Hematopoietic multipotent progenitor cell treated with erythropoietin and hydrocortisone succinate and interleukin-3 and kit ligand, for 4 days (in vitro differentiated cells): Measurements from ENCODE around the gene IGF1.

Experiments used
- DNase-seq: peaks from one replicate; pipeline ENCODE4 v3.0.0-alpha.2; 2015

Gene IGF1

GRCh38 chr12:102425109-102426039 lies 55.0 kb downstream of the IGF1 start:
- no peak for DNase-seq

- DNase-seq, result no peak
Measured at GRCh38 chr12:102423462-102423861, 56.9 kb downstream of the IGF1 start.

GRCh38 chr12:102421802-102422583 lies 58.4 kb downstream of the IGF1 start:
- no peak for DNase-seq

- DNase-seq, result no peak
Measured at GRCh38 chr12:102419094-102419764, 61.1 kb downstream of the IGF1 start.

GRCh38 chr12:102417055-102417454 lies 63.3 kb downstream of the IGF1 start:
- DNase-seq, result no peak

- no peak for DNase-seq
Measured at GRCh38 chr12:102415515-102415914, 64.8 kb downstream of the IGF1 start.

GRCh38 chr12:102413396-102413795 lies 67.0 kb downstream of the IGF1 start:
- DNase-seq, result no peak

- no peak for DNase-seq
Measured at GRCh38 chr12:102410511-102410910, 69.9 kb downstream of the IGF1 start.

- DNase-seq, result no peak
Measured at GRCh38 chr12:102408487-102409297, 71.7 kb downstream of the IGF1 start.

GRCh38 chr12:102407776-102408486 lies 72.4 kb downstream of the IGF1 start:
- no peak for DNase-seq

GRCh38 chr12:102406033-102406584 lies 74.3 kb downstream of the IGF1 start:
- DNase-seq, result peak; percentile 3

- no peak for DNase-seq
Measured at GRCh38 chr12:102401087-102401486, 79.3 kb downstream of the IGF1 start.

- no peak for DNase-seq
Measured at GRCh38 chr12:102399653-102400052, 80.7 kb downstream of the IGF1 start.

GRCh38 chr12:102396276-102396675 lies 84.1 kb downstream of the IGF1 start:
- no peak for DNase-seq

GRCh38 chr12:102394200-102394599 lies 86.2 kb downstream of the IGF1 start:
- no peak for DNase-seq

- DNase-seq, result no peak
Measured at GRCh38 chr12:102390068-102390467, 90.3 kb downstream of the IGF1 start.

- no peak for DNase-seq
Measured at GRCh38 chr12:102388469-102388868, 91.9 kb downstream of the IGF1 start.

- DNase-seq, result no peak
Measured at GRCh38 chr12:102385343-102385742, 95.0 kb downstream of the IGF1 start.

- no peak for DNase-seq
Measured at GRCh38 chr12:102379346-102380162, 100.8 kb downstream of the IGF1 start.

GRCh38 chr12:102376781-102377180 lies 103.6 kb downstream of the IGF1 start:
- no peak for DNase-seq
